ENCODE results near the gene GFI1B.
"Not testable (repeated sequence)": the region's sequence is repeated elsewhere in the genome, so short reads cannot be mapped to it uniquely, and the experiment has no call there.

GFI1B gene

GRCh38 chr9:132969783-132970182 is 8.7 kb upstream of the GFI1B start:
- no peak for FAIRE-seq

DNA sequence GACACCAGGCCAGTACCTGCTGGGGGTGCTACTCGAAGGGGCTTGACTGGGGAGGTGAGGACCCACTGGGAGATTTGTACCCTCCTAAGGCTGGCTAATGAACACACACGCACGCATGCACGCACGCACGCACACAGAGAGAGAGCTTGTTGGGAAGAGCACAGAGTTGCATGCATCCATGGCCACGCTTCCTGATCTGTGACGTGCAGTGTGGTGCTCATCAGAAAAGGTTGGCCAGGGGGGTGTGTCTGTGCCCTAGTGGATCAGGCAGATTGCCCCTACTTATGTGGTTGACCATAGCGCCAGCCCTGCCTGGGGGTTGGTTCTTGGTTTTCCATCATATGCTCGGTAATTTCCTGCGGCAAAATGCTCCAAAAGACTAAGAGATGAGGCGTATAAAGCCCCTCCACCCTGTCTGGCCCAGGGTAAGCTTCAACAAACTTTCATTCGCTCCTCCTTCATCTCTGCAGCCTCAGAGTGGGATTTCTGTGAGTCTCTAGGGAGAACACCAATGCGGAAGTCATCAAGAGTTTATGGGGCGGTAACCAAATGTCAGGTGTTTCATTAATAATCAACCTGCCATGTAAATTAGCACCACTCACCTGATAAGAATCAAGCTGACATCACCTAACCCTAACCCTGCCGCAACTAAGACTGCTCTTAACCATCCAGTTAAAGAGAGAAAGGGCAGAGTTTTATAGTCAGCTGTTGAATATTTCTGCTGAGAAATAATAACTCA is 8.0 kb upstream of the GFI1B start:
- no peak for FAIRE-seq

GRCh38 chr9:132973166-132973565 is 5.3 kb upstream of the GFI1B start:
- no peak for FAIRE-seq

DNA sequence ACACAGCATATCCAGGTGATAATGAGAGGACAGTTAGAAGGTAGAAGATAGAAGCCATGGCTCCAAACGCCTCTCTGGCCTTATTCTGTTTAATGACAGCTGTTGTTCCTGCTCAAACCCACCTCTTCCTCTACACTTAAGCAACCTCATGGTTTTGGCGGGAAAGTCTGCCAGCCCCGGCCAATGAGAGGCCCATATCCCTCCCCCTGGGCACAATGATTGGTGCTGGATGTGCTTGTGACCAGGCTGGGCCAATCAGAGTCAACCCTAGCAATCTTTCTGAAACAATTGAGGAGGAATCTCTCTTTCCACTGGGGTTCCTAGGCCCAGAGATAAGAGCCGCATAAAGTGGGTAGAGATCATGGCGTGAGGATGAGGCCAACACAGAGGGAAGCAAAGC is 4.8 kb upstream of the GFI1B start:
- no peak for FAIRE-seq

DNA sequence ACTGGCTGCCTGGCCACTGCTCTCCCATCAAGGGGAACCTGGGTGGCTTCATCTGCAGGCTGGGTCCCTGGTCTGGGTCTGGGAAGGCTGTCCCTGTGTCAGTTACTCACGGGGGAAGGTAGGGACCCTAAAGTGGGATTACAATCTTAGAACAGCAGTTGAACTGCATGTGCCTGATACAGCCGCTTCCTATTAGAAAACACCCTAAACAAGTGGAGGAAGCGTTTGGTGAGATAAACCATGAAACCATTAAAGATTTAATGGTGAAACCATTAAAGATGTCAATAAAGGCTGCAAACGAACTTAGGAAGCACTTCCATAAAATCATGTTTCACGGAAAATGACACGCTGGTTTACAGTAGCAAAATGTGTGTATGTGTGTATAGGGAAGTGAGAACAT is 2.5 kb upstream of the GFI1B start:
- no peak for FAIRE-seq

DNA sequence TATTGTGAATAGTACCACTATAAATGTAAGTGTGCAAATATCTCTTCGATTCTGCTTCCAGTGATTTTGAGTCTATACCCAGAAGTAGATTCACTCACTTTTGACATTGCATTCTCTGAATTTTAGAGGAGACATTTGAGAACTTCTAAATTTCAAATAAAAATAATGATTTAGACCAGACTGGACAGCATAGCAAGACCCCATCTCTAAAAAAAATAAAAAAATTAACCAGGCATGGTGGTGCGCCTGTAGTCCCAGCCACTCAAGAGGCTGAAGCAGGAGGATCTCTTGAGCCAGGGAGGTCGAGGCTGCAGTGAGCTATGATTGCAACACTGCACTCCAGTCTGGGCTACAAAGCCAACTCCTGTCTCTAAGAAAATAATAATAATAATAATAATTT is 1.9 kb upstream of the GFI1B start:
- FAIRE-seq = no peak

GRCh38 chr9:132978112-132978450 is 413 bp upstream of the GFI1B start:
- FAIRE-seq = no peak

DNA sequence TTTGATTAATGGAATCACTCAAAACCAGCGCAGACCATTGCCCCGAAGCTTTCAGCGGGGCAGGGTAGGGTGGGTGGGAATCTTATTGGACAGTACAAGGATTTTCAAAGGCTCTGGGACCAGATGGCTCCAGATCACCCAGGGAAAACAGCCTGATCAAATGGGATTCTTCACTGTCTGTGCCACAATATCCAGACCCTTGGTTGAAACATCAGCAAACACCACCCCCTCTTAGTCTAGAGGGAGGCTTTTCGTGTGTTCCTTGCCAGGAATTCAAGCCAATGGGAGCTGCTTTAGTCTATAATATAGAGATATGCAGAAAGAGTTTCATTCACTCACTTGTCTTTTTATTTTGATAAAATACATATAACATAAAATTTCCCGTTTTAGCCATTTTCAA is 1.7 kb downstream of the GFI1B start:
- no peak for FAIRE-seq

DNA sequence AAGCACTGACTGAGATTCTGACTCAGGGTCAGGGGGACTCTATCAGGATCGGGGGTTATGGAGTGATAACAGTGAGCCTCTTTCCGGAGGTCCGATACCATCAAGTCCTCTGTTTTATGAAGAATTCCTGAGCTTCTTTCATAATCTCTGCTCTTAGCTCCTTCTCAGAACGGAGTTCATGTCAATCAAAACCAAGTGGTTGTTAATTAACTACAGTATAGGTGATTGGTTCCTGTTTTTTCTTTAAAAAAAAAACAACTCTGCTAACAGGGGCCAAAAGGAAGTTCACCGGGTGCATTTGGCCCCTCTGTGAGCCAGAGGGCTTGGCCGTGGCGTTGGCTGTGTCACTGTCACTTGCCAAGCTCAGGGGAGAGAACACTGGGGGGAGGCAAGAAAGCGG is 4.0 kb downstream of the GFI1B start:
- FAIRE-seq = no peak

- FAIRE-seq = no peak
These were observed 5.2 kb downstream of the GFI1B start for GRCh38 chr9:132983491-132984201.

DNA sequence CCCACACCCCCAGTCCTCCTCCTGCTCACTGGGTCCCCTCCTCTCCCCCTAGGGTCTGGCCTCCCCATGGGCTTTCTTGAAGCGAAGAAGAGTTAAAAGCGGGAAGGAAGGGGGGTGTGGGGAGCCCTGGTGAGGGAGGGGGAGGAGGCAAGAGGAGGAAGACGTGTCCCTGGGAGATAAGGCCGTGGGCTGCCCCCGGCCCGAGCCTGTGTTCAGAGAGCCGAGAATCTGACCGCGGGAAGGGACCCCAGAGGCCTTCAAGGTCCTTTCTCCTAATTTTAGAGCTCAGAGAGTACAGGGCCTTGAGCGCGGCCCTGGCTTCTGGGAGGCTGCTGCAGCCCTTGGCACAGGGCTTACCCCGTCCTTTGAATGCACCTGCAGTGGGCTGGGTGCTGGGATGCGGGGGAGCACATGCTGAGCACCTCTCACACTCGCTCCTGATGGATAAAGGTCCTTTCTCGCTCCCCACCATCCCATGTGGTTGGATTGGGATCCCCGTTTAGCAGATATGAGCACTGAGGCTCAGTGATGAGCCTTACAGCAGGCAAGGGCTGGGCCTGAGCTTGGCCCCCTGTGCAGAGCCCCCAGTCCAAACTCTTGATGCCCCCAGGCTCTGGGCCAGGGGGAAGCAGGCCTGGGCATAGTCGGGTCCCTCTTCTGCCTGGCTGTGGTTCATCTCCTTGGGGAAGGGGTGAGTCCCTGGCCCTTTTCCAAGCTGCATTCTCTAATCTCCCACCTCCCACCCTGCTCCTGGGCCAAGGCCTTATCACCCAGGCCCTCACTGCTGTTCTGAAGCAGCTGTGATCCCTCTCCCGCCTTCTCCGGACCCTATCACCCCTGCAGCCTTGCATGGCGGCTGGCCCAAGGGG is 5.9 kb downstream of the GFI1B start:
- FAIRE-seq = no peak

- FAIRE-seq = no peak
These were observed 6.5 kb downstream of the GFI1B start for GRCh38 chr9:132985071-132985350.

GRCh38 chr9:132985489-132985888 is 7.0 kb downstream of the GFI1B start:
- no peak for FAIRE-seq

GRCh38 chr9:132986114-132986513 is 7.6 kb downstream of the GFI1B start:
- no peak for FAIRE-seq

GRCh38 chr9:132986640-132987620 is 8.4 kb downstream of the GFI1B start:
- FAIRE-seq = no peak

DNA sequence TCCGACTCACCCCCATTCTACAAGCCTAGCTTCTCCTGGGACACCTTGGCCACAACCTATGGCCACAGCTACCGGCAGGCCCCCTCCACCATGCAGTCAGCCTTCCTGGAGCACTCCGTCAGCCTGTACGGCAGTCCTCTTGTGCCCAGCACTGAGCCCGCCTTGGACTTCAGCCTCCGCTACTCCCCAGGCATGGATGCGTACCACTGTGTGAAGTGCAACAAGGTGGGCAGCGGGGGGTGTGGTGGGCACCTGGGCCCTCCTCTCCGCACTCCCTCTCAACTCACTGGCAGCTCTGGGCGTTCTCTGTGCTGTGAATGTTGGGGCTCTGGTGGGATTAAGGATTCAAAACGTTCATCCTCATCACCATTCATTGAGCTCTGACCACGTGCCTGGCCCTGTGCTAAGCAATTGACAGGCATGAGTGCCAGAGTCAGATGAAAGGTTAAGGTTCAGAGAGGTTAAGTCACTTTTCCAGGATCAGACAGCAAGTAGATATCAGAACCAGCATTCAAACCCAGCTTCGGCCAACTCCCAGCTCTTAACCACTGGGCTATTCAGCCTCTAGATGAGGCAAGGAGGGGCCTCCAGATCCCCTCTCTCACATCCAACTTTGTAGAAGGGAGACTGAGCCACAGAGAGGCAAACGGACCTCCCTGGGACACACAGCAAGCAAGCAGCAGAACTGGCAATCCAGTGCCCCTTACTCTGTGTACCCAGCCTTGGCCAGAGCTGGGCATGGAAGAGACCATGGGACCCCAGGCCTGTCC is 9.9 kb downstream of the GFI1B start:
- FAIRE-seq = no peak

GRCh38 chr9:132989014-132989310 is 10.5 kb downstream of the GFI1B start:
- FAIRE-seq = no peak

- no peak for FAIRE-seq
These were observed 11.0 kb downstream of the GFI1B start for GRCh38 chr9:132989414-132989996.

DNA sequence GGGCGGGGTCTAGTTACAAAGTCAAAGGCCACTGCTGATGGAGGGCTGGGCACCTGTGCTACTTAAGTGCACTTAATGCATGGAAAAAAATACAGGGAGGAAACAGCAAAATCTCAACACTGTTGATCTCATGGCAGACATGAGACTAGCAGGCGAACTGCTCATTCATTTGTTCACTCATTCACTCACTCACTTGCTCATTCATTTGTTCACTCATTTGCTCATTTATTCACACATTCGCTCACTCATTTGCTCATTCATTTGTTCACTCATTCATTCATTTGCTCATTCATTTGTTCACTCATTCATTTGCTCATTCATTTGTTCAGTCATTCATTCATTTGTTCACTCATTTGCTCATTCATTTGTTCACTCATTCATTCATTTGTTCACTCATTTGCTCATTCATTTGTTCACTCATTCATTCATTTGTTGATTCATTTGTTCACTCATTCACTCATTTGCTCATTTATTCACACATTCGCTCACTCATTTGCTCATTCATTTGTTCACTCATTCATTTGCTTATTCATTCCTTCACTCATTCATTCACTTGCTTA is 11.6 kb downstream of the GFI1B start:
- not testable (repeated sequence) for FAIRE-seq

- no peak for FAIRE-seq
These were observed 12.3 kb downstream of the GFI1B start for GRCh38 chr9:132990781-132991180.

Data from TTC549 (cell line).